Neural cell (in vitro differentiated cells): Measurements from ENCODE around the gene ALPI. TPM values are rescaled to one million over a fixed set of nuclear protein-coding genes. Genes with fewer than 3 reads are reported as not detected.

Source experiments
- H2AFZ ChIP-seq: fragments of 200-600, 300-800 bp; sonication (generic), shearing (Covaris generic); 2 replicates; pipeline ENCODE4 v1.6.0; 2014; ENCODE audit warnings: low read depth, mild to moderate bottlenecking, antibody characterized with exemption, low read length, moderate library complexity
- H3F3A ChIP-seq: fragments of 200-600 bp; shearing (Covaris generic); 2 replicates; pipeline ENCODE4 v1.6.1; 2016; ENCODE audit warnings: mild to moderate bottlenecking, moderate library complexity, mixed read lengths, antibody characterized with exemption, low read length; ENCODE audit not compliant: insufficient read depth, poor library complexity, severe bottlenecking
- H3K27ac ChIP-seq: fragments of 200-600, 300-800 bp; sonication (generic), shearing (Covaris generic); 2 replicates; pipeline ENCODE4 v1.5.1; 2014; ENCODE audit warnings: mild to moderate bottlenecking, low read length, moderate library complexity
- H3K27me3 ChIP-seq: fragments of 300-800, 200-600 bp; sonication (generic), shearing (Covaris generic); 2 replicates; pipeline ENCODE4 v1.6.0; 2014; ENCODE audit warnings: mild to moderate bottlenecking, low read depth, low read length, moderate library complexity; ENCODE audit not compliant: insufficient read depth
- H3K36me3 ChIP-seq: fragments of 300-800, 200-600 bp; sonication (generic), shearing (Covaris generic); 2 replicates; pipeline ENCODE4 v1.5.1; 2014; ENCODE audit warnings: mild to moderate bottlenecking, antibody characterized with exemption, low read length, moderate library complexity; ENCODE audit not compliant: insufficient read depth
- H3K4me2 ChIP-seq: fragments of 300-800, 200-600 bp; sonication (generic), shearing (Covaris generic); 2 replicates; pipeline ENCODE4 v1.6.0; 2014; ENCODE audit warnings: mild to moderate bottlenecking, low read length
- H3K4me3 ChIP-seq: fragments of 300-800, 200-600 bp; sonication (generic), shearing (Covaris generic); 2 replicates; pipeline ENCODE4 v1.5.1; 2014; ENCODE audit warnings: mild to moderate bottlenecking, low read length, moderate library complexity
- H3K79me2 ChIP-seq: fragments of 200-600 bp; shearing (Covaris generic); replicated peaks from 2 replicates; pipeline ENCODE4 v1.6.0; 2014; ENCODE audit warnings: mild to moderate bottlenecking, low read length, moderate library complexity; ENCODE audit not compliant: insufficient read depth
- H3K9ac ChIP-seq: fragments of 300-800, 200-600 bp; sonication (generic), shearing (Covaris generic); 2 replicates; pipeline ENCODE4 v1.6.1; 2016; ENCODE audit warnings: mild to moderate bottlenecking, low read length, mixed read lengths
- H3K9me2 ChIP-seq: fragments of 200-600 bp; shearing (Covaris generic); 2 replicates; pipeline ENCODE4 v1.6.1; 2016; ENCODE audit warnings: mild to moderate bottlenecking, low read length, mixed read lengths; ENCODE audit not compliant: insufficient read depth
- H3K9me3 ChIP-seq: fragments of 200-600, 300-800 bp; sonication (generic), shearing (Covaris generic); 2 replicates; pipeline ENCODE4 v1.6.1; 2016; ENCODE audit warnings: mild to moderate bottlenecking, mixed run types, low read length, moderate library complexity, mixed read lengths
- H4K20me1 ChIP-seq: fragments of 200-600 bp; shearing (Covaris generic); 2 replicates; pipeline ENCODE4 v1.6.1; 2016; ENCODE audit warnings: mild to moderate bottlenecking, mixed run types; ENCODE audit not compliant: insufficient read depth
- CTCF ChIP-seq: fragments of 450-650 bp; IDR thresholded peaks from 2 replicates; pipeline ENCODE4 v1.5.1; 2014; ENCODE audit warnings: antibody characterized with exemption, mild to moderate bottlenecking, moderate library complexity; ENCODE audit not compliant: poor library complexity, severe bottlenecking
- EP300 ChIP-seq: fragments of 450-650 bp; conservative IDR thresholded peaks from 2 replicates; pipeline ENCODE4 v1.6.1; 2014; ENCODE audit warnings: antibody characterized with exemption, mild to moderate bottlenecking, moderate library complexity; ENCODE audit not compliant: poor library complexity, severe bottlenecking
- EZH2 ChIP-seq: fragments of 200-600, 300-800 bp; shearing (Covaris generic), sonication (generic); IDR thresholded peaks from 2 replicates; pipeline ENCODE4 v1.6.1; 2014; ENCODE audit warnings: antibody characterized with exemption, low read length, borderline replicate concordance, mild to moderate bottlenecking; ENCODE audit not compliant: insufficient read depth, poor library complexity, severe bottlenecking
- MXI1 ChIP-seq: fragments of 450-650 bp; conservative IDR thresholded peaks from 2 replicates; pipeline ENCODE4 v1.6.1; 2014; ENCODE audit warnings: antibody characterized with exemption, mild to moderate bottlenecking; ENCODE audit not compliant: poor library complexity, severe bottlenecking
- POLR2AphosphoS5 ChIP-seq: IDR thresholded peaks from 2 replicates; pipeline ENCODE4 v1.6.1; 2012
- RAD21 ChIP-seq: fragments of 450-650 bp; conservative IDR thresholded peaks from 2 replicates; pipeline ENCODE4 v1.6.1; 2014; ENCODE audit warnings: antibody characterized with exemption, mild to moderate bottlenecking, moderate library complexity
- REST ChIP-seq: IDR thresholded peaks from 2 replicates; pipeline ENCODE4 v1.6.1; 2012; ENCODE audit warnings: borderline replicate concordance
- SMC3 ChIP-seq: fragments of 450-650 bp; conservative IDR thresholded peaks from 2 replicates; pipeline ENCODE4 v1.6.1; 2014; ENCODE audit warnings: antibody characterized with exemption, mild to moderate bottlenecking, moderate library complexity; ENCODE audit not compliant: poor library complexity
- TAF1 ChIP-seq: IDR thresholded peaks from 2 replicates; pipeline ENCODE4 v1.6.1; 2012; ENCODE audit warnings: low read depth
- polyA minus RNA-seq: library from RNA; depleted of rRNA, polyadenylated mRNA; stranded (reverse); fragments of >200 nt; gene quantifications from 2 replicates; pipeline ENCODE4 v1.2.3, GENCODE V29; 2014
- polyA plus RNA-seq: library from polyadenylated mRNA; depleted of rRNA; stranded (reverse); fragments of >200 nt; gene quantifications from 2 replicates; pipeline ENCODE4 v1.2.3, GENCODE V29; 2014

The ALPI gene
- polyA plus RNA-seq, result not detected in 2 replicates
- polyA minus RNA-seq, result not detected in 2 replicates

- Histone ChIP-seq H3K9me3 (no peaks in the 10 kb centered on the region), H3K36me3 (no peaks in the 10 kb centered on the region), H3K27me3 (no peaks in the 10 kb centered on the region), H4K20me1 (no peaks in the 10 kb centered on the region), H3K9ac (no peak within 1 kb of the TSS), H3K27ac (no peak within 1 kb of the TSS), H3K79me2 (no peaks in the 10 kb centered on the region), H3K4me2 (no peak within 1 kb of the TSS), H3F3A (no peaks in the 10 kb centered on the region), H2AFZ (no peak within 1 kb of the TSS), H3K4me3 (no peak within 1 kb of the TSS), H3K9me2 (no peaks in the 10 kb centered on the region)
- no peak for TF ChIP-seq REST
- TF ChIP-seq RAD21, result no peak
- TF ChIP-seq EZH2, result no peak
- TF ChIP-seq MXI1, result no peak
- no peak for TF ChIP-seq SMC3
- no peak for TF ChIP-seq CTCF
- TF ChIP-seq TAF1, result no peak
- no peak for TF ChIP-seq EP300
- no peak for TF ChIP-seq POLR2AphosphoS5
Measured at GRCh38 chr2:232455426-232456255, at the start of gene ALPI. Gene ALPI (plus strand): TSS chr2:232456153. CDS start chr2:232456200, 47 bp downstream.

GRCh38 chr2:232406556-232407310 lies 49.2 kb upstream of the ALPI start, which contains the start of gene ALPG:
Gene ALPG (plus strand): TSS chr2:232406844. CDS start chr2:232406895, 51 bp downstream.
- Histone ChIP-seq H3K4me3 (no peak within 1 kb of the TSS), H4K20me1 (no peaks in the 10 kb centered on the region), H3K9me3 (no peaks in the 10 kb centered on the region), H3F3A (no peaks in the 10 kb centered on the region), H3K9me2 (no peaks in the 10 kb centered on the region), H3K27ac (no peak within 1 kb of the TSS), H3K9ac (no peak within 1 kb of the TSS), H3K36me3 (no peaks in the 10 kb centered on the region), H3K4me2 (no peak within 1 kb of the TSS), H3K79me2 (no peaks in the 10 kb centered on the region), H3K27me3 (no peaks in the 10 kb centered on the region), H2AFZ (no peak within 1 kb of the TSS)
- TF ChIP-seq MXI1, result no peak
- no peak for TF ChIP-seq EZH2
- no peak for TF ChIP-seq EP300
- no peak for TF ChIP-seq REST
- no peak for TF ChIP-seq TAF1
- TF ChIP-seq CTCF, result no peak
- no peak for TF ChIP-seq SMC3
- TF ChIP-seq RAD21, result no peak
- TF ChIP-seq POLR2AphosphoS5, result no peak
